GM19240 (cell line): ENCODE results near the gene TNS4.

Experiments
- DNase-seq: peaks from one replicate; pipeline ENCODE4 v3.0.0; 2011; ENCODE audit warnings: low spot score; ENCODE audit not compliant: insufficient read length

The TNS4 gene

GRCh38 chr17:40517981-40518380, 16.6 kb upstream of the TNS4 start:
- no peak for DNase-seq

GRCh38 chr17:40517286-40517662, 15.9 kb upstream of the TNS4 start:
- no peak for DNase-seq

- DNase-seq: peak; percentile 70
Measured at GRCh38 chr17:40516581-40517285, 15.3 kb upstream of the TNS4 start.

GRCh38 chr17:40515491-40516041, 14.1 kb upstream of the TNS4 start:
- DNase-seq: no peak

- no peak for DNase-seq
Measured at GRCh38 chr17:40515011-40515410, 13.6 kb upstream of the TNS4 start.

GRCh38 chr17:40514013-40514875, 12.8 kb upstream of the TNS4 start:
- no peak for DNase-seq

GRCh38 chr17:40511667-40512220, 10.3 kb upstream of the TNS4 start:
- DNase-seq: no peak

GRCh38 chr17:40511136-40511535, 9.7 kb upstream of the TNS4 start:
- DNase-seq: no peak

- DNase-seq: no peak
Measured at GRCh38 chr17:40510328-40510648, 8.9 kb upstream of the TNS4 start.

- no peak for DNase-seq
Measured at GRCh38 chr17:40509626-40510327, 8.4 kb upstream of the TNS4 start.

- no peak for DNase-seq
Measured at GRCh38 chr17:40506786-40507185, 5.4 kb upstream of the TNS4 start.

- no peak for DNase-seq
Measured at GRCh38 chr17:40503154-40503553, 1.7 kb upstream of the TNS4 start.

GRCh38 chr17:40502716-40503115, 1.3 kb upstream of the TNS4 start:
- DNase-seq: no peak

- DNase-seq: no peak
Measured at GRCh38 chr17:40500709-40501108, 714 bp downstream of the TNS4 start.

GRCh38 chr17:40500190-40500589, 1.2 kb downstream of the TNS4 start:
- no peak for DNase-seq

- DNase-seq: no peak
Measured at GRCh38 chr17:40499551-40500189, 1.8 kb downstream of the TNS4 start.

- DNase-seq: no peak
Measured at GRCh38 chr17:40498281-40499084, 2.9 kb downstream of the TNS4 start.

- DNase-seq: no peak
Measured at GRCh38 chr17:40497695-40498094, 3.7 kb downstream of the TNS4 start.

- no peak for DNase-seq
Measured at GRCh38 chr17:40496634-40497420, 4.6 kb downstream of the TNS4 start.

GRCh38 chr17:40496170-40496569, 5.3 kb downstream of the TNS4 start:
- DNase-seq: no peak
